ENCODE measurements around the gene KIF4A. TPM values are rescaled to one million over a fixed set of nuclear protein-coding genes. Genes with fewer than 3 reads are reported as not detected.

The KIF4A gene
- total RNA-seq, 4 donors from 2014 or later, result 1.3 to 4.4 (median 1.4) TPM; not detected in 1

DNA sequence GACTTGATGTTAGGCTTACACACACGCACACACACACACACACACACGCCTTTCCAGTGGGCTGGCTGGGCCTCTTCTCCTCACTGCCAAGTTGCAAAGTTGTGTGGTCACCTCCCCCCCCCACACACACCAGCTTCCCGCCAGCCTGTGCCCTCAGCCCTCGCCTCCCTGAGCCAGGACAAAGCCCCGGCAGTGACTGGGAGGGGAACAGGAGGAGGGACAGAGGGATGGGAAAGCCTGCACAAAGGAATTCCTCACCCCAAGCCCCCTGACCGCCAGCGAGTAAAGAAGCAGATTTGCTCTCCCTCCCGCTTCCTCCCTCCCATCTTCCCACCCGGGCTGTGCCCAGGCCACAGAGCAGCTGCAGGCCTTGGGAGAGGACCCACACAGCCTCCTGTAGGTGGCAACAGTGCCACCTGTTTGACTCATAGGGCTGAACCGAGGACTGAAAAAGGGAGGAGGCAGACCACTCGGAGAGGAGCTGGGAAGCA lies 133.0 kb downstream of the KIF4A start, which contains the start of gene GDPD2:
TSS of gene GDPD2 (plus strand) at position 464 of the 491 bp plus-strand sequence. CDS start 1,671 bp downstream, outside the sequence.
- TF ChIP-seq, protein P1, sequence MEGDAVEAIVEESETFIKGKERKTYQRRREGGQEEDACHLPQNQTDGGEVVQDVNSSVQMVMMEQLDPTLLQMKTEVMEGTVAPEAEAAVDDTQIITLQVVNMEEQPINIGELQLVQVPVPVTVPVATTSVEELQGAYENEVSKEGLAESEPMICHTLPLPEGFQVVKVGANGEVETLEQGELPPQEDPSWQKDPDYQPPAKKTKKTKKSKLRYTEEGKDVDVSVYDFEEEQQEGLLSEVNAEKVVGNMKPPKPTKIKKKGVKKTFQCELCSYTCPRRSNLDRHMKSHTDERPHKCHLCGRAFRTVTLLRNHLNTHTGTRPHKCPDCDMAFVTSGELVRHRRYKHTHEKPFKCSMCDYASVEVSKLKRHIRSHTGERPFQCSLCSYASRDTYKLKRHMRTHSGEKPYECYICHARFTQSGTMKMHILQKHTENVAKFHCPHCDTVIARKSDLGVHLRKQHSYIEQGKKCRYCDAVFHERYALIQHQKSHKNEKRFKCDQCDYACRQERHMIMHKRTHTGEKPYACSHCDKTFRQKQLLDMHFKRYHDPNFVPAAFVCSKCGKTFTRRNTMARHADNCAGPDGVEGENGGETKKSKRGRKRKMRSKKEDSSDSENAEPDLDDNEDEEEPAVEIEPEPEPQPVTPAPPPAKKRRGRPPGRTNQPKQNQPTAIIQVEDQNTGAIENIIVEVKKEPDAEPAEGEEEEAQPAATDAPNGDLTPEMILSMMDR (IDR thresholded peaks at IDR 0.05), result peak in 4 of 5 experiments; percentile 17 to 46 (median 28)
- no peak for TF ChIP-seq EP300 (IDR thresholded peaks at IDR 0.05; ENCODE audit: low read depth)
- in situ Hi-C loops (cut with MboI; ENCODE audit: low pct_ligation_motif_present in 1 of 4, low pct_unique_long_range_greater_than_20kb in 1 of 4, low sequenced_read_pairs in 3 of 4) (loop anchor here in 1 of 4 donors (25.0 kb wide), 1 partner anchor 239 kb away; no protein-coding TSS in a partner anchor), intact Hi-C loops (cut with DNase I; ENCODE audit: low total_unique reads) (no loop called here)
- DNase-seq, result peak; percentile 38
- WGBS, 2 donors (ENCODE audit: low coverage in 1 of 2), result 42% methylated on average over 11 of the region's 11 CpGs; no CpG with 5 or more reads in 1 of the 2 donors
- Histone ChIP-seq H3K4me3 (peak within 1 kb of the TSS in 2 of 4 donors; percentile 14 to 36), H3K4me1 (no peaks in the 10 kb centered on the region), H3K36me3 (no peaks in the 10 kb centered on the region), H3K9me3 (no peaks in the 10 kb centered on the region), H3K27ac (peak within 1 kb of the TSS in 1 of 4 donors; percentile 26), H3K27me3 (no peaks in the 10 kb centered on the region)

DNA sequence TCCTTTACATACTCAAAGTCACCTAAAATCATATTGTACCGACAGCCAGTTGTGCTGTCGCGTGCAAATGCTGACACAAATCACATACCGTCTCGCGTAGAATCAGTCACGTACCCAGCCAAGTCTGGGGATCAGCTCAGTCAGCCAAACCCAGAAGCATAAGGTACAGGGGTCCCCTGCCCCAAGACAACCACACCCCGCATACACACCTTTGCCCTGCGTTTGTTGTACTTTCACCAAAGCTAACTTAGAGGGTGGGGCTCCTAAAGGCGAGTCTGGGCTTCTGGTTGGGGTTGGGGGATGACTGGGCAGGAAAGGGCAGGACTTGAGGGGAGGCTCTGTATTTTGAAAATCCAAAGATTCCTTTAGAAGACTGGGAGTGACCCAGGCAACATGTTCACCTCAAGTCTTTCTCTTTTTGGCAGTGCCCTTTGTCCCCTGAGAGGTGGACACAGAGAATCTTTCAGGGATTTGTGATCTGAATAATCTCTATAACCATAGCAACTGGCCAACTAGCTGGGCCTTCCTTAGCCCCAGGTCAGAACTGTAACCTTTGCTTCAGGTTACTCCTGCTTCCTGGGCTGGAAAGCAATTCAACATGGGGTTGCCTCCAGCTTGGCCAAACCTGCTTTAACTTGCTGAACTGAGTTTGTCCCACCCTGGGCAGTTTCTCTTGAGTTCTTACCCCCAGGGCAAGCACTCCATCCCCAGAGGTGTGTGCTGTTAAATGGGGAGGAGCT lies 134.2 kb downstream of the KIF4A start:
- TF ChIP-seq POLR2AphosphoS5 (IDR thresholded peaks at IDR 0.05) (no peak), POLR2A (IDR thresholded peaks at IDR 0.05) (no peak), EP300 (IDR thresholded peaks at IDR 0.05; ENCODE audit: low read depth) (no peak)
- TF ChIP-seq, protein P1 (IDR thresholded peaks at IDR 0.05), result no peak
- Histone ChIP-seq H3K36me3 (no peaks in the 10 kb centered on the region), H3K27me3 (no peaks in the 10 kb centered on the region), H3K4me1 (no peaks in the 10 kb centered on the region), H3K9me3 (no peaks in the 10 kb centered on the region), H3K4me3 (peak overlapping the region in 1 of 4 donors; percentile 36), H3K27ac (no peak overlapping the region)
- in situ Hi-C loops (cut with MboI; ENCODE audit: low pct_ligation_motif_present in 1 of 4, low pct_unique_long_range_greater_than_20kb in 1 of 4, low sequenced_read_pairs in 3 of 4) (loop anchor here in 1 of 4 donors (25.0 kb wide), 1 partner anchor 238 kb away; no protein-coding TSS in a partner anchor), intact Hi-C loops (cut with DNase I; ENCODE audit: low total_unique reads) (no loop called here)
- DNase-seq, result no peak
- 64% methylated on average over 10 of the region's 10 CpGs; no CpG with 5 or more reads in 1 of the 2 donors for WGBS, 2 donors (ENCODE audit: low coverage in 1 of 2)

- Histone ChIP-seq H3K27ac (no peak overlapping the region), H3K36me3 (no peaks in the 10 kb centered on the region), H3K27me3 (no peaks in the 10 kb centered on the region), H3K9me3 (no peaks in the 10 kb centered on the region), H3K4me3 (no peak overlapping the region), H3K4me1 (no peaks in the 10 kb centered on the region)
- intact Hi-C loops (cut with DNase I; ENCODE audit: low total_unique reads), result no loop called here
- 78% methylated on average over 10 of the region's 10 CpGs; no CpG with 5 or more reads in 1 of the 2 donors for WGBS, 2 donors (ENCODE audit: low coverage in 1 of 2)
- TF ChIP-seq, protein P1 (IDR thresholded peaks at IDR 0.05), result no peak
- TF ChIP-seq POLR2A (IDR thresholded peaks at IDR 0.05) (no peak), POLR2AphosphoS5 (IDR thresholded peaks at IDR 0.05) (no peak), EP300 (IDR thresholded peaks at IDR 0.05; ENCODE audit: low read depth) (no peak)
- no peak for DNase-seq
- in situ Hi-C loops (cut with MboI; ENCODE audit: low pct_ligation_motif_present in 1 of 4, low pct_unique_long_range_greater_than_20kb in 1 of 4, low sequenced_read_pairs in 3 of 4), result loop anchor here in 1 of 4 donors (25.0 kb wide), 1 partner anchor 238 kb away; no protein-coding TSS in a partner anchor
Observed at GRCh38 chrX:70424801-70425200, 134.9 kb downstream of the KIF4A start.
